ENCODE data around the gene WDR86.

- no peak for TF ChIP-seq CTCF (IDR thresholded peaks at IDR 0.05; ENCODE audit: insufficient read depth, low read length)
- no peak for TF ChIP-seq REST (IDR thresholded peaks at IDR 0.05; ENCODE audit: insufficient replicate concordance, low read depth)
Observed at GRCh38 chr7:151444632-151445031, 34.8 kb upstream of the WDR86 start.

All from HL-60 (cell line).